Uterus (tissue), 2 donors: ENCODE measurements around the gene CPVL.

Source experiments
- POLR2A ChIP-seq, 2 donors: fragments of 450-650 bp; IDR thresholded peaks; one replicate each; pipeline ENCODE4 v1.6.1; 2016; ENCODE audit warnings: antibody characterized with exemption in 2 of 2, mild to moderate bottlenecking in 1 of 2, moderate library complexity in 1 of 2
- TF ChIP-seq, protein P1 (sequence below), 4 experiments: fragments of 200-600 bp in 2 of 4; fragments of 450-650 bp in 2 of 4; sonication (generic) in 2 of 4; IDR thresholded peaks; one replicate each; pipeline ENCODE4 v1.5.1; 2016 to 2019; ENCODE audit warnings: antibody characterized with exemption in 4 of 4, mild to moderate bottlenecking in 2 of 4, moderate library complexity in 1 of 4

DNA sequence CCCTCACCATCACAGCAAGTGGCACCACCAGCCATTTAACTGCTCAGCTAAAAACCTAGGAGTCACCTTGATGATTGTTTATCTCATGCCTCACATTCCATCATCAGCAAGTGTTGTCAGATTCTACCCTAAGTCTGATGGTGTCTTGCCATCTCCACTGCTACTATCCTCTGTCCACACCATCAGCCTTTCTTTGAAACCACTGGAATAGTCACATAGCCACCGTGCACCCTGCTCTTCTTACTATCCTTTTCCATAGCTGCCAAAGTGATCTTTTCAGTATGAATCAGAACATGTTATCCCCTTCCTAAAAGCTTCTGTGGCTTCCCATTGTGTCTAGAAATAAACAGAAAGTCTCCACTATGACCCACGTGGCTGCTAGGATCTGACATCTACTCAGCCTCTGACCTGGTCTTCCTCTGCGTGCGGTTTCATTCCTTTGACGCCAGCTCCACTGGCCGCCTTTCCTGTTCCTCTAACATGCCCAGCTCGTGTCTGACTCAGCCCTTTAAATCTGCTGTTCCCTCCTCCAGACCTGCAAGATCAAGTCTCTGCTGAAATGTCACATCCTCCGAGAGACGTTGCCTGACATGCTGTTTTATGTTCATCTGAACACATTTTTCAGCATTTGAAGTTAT, 31.7 kb upstream of the CPVL start:
- TF ChIP-seq, protein P1, sequence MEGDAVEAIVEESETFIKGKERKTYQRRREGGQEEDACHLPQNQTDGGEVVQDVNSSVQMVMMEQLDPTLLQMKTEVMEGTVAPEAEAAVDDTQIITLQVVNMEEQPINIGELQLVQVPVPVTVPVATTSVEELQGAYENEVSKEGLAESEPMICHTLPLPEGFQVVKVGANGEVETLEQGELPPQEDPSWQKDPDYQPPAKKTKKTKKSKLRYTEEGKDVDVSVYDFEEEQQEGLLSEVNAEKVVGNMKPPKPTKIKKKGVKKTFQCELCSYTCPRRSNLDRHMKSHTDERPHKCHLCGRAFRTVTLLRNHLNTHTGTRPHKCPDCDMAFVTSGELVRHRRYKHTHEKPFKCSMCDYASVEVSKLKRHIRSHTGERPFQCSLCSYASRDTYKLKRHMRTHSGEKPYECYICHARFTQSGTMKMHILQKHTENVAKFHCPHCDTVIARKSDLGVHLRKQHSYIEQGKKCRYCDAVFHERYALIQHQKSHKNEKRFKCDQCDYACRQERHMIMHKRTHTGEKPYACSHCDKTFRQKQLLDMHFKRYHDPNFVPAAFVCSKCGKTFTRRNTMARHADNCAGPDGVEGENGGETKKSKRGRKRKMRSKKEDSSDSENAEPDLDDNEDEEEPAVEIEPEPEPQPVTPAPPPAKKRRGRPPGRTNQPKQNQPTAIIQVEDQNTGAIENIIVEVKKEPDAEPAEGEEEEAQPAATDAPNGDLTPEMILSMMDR (IDR thresholded peaks at IDR 0.05) = no peak
- no peak for TF ChIP-seq POLR2A (IDR thresholded peaks at IDR 0.05)
